HG03175 (cell line): ENCODE measurements around the gene TRPT1.
A peak's percentile ranks its signal among the peaks of the same experiment; 100 is the strongest.

Source experiments
- ATAC-seq: cut with Tn5 transposase; IDR thresholded peaks from one replicate; pipeline ENCODE4 v1.9.1; 2021; ENCODE audit warnings: mild to moderate bottlenecking, moderate library complexity; ENCODE audit not compliant: unreplicated experiment

Gene TRPT1

DNA sequence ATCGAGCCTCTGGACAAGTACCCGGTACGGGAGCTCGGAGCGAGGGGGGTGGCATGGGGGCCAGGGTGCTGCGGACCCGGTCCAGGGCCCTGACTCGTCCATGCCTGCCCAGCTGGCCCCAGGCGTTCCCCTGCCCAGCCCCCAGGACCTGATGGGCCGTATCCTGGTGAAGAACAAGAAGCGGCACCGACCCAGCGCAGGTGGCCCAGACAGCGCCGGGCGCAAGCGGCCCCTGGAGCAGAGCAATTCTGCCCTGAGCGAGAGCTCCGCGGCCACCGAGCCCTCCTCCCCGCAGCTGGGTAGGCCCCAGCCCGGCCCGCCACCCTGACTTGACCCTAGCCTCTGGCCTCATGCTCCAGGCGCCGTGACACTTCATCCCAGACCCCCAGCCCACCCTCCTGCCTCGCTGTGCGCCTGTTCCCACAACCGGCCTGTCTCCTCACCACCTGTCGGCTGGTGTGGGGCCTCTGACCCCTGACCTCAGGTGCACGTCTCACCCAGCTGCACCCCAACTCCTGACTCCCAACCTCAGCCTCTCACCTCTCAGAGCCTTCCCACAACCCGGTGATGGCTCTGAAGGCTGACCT lies 33.1 kb upstream of the TRPT1 start:
- ATAC-seq = no peak

DNA sequence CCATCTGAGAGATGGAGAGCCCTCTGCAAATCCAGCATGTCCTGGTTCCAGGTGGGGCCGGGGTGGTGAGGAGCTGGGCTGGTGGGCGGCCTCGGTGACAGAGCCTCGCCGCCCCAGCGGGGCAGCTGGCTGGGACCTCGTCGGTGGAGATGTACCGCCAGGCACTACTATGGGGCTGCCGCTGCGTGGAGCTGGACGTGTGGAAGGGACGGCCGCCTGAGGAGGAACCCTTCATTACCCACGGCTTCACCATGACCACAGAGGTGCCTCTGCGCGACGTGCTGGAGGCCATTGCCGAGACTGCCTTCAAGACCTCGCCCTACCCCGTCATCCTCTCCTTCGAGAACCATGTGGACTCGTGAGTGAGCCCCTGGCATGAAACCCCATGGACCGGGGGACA lies 32.4 kb upstream of the TRPT1 start:
- ATAC-seq = no peak

DNA sequence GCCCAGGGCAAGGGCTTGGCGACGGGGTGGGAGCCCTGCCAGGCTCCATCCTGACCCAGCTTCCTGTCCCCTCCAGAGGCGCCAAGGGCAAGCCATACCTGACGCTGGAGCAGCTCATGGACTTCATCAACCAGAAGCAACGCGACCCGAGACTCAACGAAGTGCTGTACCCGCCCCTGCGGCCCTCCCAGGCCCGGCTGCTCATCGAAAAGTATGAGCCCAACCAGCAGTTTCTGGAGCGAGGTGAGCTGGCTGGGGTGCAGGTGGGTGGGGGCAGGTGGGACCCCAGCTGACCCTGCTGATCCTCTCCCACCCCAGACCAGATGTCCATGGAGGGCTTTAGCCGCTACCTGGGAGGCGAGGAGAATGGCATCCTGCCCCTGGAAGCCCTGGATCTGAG lies 30.3 kb upstream of the TRPT1 start:
- ATAC-seq = no peak

DNA sequence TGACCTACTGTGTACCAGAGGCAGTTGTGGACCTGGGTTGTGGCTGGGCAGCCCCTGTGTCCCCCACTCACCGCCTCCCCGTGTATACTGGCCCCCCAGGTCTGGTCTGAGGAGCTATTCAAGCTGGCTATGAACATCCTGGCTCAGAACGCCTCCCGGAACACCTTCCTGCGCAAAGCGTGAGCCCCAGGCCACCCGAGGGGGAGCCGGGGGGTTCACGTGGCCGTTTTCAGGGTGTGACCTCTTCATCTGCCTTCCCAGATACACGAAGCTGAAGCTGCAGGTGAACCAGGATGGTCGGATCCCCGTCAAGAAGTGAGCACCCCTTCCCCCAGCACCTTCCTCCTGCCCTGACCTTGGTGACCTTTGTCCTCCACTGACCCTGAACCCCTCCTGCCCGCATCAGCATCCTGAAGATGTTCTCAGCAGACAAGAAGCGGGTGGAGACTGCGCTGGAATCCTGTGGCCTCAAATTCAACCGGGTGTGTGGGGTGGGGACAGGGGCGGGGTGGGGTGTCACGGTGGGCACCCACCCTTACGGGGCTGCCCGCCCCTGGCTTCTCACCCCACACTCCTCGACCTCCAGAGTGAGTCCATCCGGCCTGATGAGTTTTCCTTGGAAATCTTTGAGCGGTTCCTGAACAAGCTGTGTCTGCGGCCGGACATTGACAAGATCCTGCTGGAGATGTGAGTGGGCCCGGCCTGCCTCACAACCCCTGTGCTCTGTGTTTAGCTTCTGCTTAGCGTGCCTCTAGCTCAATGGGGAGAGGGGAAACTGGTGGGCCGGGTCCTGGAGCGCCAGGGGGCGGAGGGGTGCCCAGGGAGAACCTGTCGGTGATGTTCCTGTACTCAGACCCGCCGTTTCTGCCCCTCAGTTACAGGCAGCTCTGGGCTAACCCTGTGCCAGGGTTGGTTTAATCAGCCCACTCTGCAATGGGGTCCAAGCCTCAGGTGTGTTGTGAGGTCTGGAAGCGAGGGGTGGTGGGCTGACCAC lies 29.4 kb upstream of the TRPT1 start:
- ATAC-seq = no peak

DNA sequence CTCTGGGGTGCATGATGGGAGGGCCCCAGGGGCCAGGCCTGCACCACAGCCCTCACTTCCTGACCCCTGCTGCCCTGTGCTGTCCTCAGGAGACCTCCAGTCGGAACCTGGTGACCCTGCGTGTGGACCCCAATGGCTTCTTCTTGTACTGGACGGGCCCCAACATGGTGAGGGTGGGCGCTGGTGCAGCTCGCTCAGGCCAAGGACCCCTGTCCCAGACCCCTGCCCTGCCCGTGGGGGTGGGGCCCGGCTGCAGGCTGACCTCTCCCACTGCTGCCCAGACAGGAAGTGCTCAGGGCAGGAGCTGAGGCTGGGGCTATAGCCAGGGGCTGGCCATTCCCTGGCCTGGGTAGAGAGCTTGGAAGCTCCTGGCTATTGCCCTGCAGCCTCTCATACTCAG lies 28.3 kb upstream of the TRPT1 start:
- no peak for ATAC-seq

DNA sequence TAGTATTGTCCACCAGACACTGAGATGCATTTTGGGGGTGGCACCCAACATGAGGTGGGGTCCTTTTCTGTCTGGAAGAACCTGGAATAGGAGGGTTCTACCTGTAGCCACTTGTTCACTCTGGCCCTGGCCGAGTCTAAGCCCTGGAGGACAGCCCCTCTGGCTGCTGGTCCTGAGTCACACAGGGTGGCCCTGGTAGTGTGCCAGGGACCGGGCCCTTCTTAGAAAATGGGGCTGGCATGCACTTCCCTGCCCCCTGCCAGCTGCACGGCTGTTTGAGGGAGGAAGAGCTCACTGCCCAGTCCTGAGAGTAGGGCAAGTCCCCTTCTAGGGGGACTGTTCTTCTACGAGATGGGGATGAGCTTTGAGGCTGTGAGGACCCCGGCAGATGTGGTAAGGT lies 27.5 kb upstream of the TRPT1 start:
- no peak for ATAC-seq

DNA sequence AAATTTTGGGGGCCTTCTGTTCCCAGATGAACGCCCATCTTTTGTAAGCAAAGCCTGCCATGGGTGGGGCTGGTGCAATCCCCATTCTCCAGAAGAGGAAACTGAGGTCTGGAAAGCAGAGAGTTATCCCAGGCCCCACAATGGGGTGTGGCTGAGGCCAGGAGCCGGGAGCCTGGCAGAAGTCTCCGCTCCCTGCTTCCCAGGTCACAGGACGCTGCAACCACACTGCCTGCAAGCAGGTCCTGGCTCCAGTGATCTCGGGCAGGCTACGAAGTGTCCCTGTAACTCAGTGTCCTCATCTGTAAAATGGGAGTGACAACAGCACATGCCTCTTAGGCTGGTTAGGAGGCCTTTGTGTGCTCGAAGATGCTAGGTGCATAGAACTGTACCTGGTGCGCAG lies 27.1 kb upstream of the TRPT1 start:
- ATAC-seq = no peak

DNA sequence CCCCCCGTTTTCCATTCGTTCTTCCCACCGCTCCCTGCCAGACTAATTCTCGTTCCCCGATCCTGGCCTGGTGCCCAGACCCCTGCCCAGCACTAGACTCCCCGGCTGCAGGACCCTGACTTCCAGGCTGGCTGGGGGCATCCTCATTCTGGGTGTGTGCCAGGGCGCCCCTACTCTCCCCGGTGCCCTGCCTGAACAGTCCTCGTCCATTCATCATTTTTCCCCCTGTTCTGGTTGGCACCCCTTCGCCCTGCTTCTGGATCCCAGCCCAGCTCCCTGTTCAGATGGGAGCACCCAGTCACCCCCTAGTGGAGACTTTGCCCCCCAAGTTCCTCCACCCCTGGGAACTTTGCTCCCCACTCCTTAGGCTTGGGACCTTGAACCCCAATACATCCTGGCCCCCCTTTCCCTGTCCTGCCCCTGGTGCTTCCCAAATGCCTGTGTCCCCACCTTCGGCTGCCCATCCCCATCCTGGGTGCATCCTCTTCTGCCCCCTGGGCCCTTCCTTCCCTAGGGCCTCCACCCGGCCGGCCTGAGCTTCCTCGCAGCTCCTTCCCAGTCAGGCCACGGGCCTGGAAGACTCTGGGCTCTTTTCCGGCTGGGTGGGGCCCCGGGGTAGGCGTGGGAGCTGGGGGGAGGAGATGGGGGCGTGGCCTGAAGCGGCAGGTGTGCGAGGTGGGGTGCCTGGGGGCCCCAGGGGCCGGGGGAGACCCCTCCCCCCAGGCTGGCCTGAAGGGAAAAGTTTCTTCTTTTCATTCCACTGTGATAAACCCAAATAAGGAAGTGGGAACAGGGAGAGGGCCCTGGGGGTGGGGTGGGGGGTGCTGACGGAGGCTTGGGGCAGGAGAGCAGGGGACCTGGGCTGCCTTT lies 26.3 kb upstream of the TRPT1 start:
- no peak for ATAC-seq

DNA sequence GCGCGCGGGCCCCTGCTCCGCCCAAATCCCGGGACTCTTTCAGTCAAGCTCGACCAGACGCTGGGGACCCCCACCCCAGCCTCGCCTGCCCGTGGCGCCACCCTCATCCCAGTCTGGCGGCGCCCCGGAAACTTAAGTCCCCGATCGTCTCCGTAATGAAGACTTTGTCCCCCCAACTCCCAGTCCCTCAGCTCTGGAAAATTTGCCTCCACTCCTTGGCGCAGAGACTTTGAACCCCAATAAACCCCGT lies 25.7 kb upstream of the TRPT1 start:
- ATAC-seq = no peak

DNA sequence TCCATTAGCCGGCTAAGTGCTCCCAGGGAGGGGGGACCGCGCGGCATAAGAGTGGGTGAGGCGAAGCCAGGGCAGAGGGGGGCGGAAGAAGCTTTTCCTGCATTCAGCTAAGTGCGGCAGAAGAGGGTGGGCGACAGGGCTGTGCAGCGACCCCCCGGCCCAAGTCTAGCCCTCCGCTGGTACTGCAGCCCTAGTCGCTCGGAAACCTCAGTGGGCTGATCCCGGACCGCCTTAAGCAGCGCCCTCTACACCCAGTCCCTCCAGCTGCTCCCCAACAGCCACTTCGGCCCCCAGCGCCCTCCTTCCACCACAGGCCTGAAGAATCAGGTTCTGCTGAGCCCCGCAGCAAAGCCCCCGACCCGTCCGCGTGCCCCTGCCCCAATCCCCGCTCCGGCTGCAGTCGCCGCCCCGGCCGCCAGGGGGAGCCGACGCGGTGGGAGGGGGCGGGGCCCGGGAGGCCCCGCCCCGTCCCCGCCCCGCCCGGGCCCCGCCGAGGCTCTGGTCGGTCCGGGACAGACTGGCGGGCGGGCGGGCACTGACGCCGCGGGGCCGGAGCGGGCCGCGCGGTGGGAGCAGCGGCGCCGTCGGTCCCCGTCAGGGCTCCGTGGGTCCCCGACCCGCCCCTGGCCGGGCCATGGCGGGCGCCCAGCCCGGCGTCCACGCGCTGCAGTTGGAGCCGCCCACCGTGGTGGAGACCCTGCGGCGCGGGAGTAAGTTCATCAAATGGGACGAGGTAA lies 25.2 kb upstream of the TRPT1 start, which contains the start of gene PLCB3:
Gene PLCB3, plus strand, starts transcription at position 515 of the 737 bp plus-strand sequence. Its CDS starts 120 bp downstream, at position 635.
- peak; percentile 38 for ATAC-seq

DNA sequence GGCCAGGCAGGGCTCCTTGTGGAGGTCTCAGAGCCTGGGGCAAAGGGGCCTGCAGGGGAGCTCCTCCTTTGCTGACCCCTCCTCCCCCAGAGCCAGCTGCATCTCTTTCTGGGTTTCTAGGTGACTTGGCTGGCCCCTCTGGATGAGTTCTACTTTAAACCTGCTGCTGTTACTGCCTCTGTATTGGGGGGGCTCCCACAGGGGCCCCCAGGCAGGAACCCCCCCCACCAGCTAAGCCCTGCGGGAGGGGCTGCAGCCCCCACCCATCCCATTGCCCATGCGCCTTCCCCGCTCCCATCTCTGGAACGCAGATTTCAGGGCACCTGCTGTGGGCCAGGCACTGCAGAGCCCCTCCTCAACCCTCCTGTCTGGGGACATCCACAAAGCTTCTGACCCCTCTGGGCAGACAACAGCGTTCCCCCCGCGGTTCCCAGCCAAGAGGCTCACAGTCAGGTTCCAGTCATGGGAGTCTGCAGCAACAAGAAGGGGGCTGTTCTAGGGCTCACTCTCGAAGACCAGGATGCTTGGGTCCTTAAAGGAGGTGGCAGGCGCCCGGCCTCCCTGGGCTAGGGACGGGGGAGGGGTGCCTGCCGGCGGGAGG lies 24.5 kb upstream of the TRPT1 start:
- no peak for ATAC-seq

DNA sequence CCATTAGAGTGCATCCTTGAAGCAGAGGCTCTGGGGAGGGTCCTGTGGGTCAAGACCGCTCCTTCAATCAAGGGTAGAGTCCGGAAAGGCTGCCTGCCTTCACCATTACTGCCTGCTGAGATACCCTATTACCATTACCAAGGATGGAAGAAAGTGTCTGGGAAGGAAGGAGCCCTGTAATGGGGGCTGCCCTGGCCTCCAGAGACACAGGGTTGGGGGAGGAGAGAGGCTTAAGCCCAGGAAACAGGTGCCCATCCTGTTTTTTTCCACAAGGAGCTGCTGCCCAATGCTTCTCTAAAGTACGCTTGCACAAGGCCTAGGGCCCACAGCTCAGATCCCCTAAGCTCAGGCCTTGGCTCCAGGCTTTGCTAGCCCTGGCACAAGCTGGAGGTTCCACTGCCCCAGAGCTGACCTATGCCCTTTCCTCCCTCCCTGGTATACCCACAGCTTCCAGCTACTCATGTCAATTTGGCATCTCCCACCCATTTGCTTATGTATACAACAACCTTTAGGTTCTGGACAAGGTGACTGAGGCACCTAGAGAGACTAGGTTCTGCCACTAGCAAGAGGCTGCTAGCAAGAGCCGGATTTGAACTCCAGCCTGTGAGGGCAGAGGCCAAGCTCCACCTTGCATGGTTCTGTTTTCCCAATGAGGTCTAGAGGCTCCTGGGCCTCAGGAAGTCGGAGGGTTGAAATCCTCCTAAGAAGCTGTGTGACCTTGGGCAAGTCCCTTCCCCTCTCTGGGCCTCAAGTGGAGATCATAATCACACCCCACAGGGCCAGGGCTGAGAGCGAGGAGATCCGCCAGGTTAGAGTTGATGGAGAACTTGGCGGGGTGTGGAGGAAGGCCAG lies 23.8 kb upstream of the TRPT1 start:
- ATAC-seq = no peak

DNA sequence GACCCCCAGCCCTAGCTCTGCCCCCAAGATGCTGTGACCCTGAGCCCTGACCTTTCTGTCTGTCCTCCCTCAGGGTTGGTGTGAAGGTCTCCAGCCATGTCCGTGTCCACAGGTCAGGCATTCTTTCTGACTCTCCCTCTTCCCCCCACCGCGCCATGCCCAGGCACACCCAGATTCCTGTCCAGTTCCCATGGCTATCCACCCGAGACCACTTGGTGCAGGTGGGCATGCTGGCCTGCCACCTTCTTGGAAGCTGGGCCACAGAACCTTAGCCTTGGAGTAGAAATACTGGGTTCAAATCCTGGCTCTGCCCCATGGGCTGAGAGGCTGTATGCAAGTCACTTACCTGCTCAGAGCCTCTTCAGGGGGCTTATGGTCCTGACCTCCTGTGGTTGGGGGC lies 23.1 kb upstream of the TRPT1 start:
- no peak for ATAC-seq

DNA sequence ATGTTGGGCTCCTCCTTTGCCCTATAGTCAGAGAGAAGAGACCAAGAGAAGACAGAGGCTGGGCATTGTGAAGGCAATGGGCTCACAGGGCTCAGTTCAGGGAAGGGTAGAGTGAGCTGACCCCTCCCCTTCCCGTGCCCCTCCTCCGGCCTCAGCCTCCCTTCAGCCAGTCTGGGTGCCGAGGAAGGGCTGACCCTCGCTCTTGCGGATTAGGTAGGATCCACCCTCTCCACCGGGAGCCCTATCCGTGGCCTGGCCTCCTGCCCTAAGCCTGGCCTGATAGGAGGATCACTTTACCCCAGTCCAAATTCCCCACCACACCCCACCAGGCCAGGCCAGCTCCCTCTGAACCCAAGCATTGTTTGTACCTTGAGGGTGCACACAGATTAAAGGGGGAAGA lies 22.6 kb upstream of the TRPT1 start:
- ATAC-seq = no peak

DNA sequence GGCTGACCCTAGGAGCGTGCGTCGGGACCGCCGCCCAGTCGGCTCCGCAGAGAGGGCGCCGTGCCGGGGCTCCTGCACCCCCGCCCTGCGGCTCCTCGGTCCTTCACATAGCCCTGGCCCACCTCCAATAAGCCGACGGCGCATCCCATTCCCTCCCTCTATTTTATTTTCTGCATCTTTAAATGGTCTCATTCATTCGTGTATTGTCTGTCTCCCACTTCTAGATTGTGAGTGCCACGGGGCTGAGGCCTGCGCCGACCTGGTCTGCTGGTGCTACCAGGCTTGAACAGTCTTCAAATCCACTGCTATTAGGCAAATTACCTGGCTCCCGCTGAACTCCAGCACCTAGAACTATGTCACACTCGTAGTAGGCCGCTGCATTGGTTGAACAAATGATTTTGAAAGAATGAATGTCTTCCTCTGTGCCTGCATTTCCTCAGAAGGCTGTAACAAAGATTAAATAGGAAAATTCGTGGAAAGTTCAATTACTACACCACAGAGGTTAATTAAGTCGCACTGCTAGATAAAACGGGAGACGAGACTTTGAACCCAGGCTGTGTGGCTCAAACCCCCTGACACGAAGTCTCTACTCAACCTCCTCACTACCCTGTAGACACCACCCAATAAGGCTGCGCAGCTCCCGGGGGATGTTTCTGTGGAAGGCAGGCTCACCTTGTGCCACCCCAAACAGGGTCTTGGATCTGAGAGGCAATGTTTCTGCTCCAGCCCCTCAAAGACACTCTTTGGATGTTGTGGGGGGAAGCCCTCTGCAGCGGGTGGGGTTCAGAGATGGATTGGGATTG lies 21.9 kb upstream of the TRPT1 start:
- ATAC-seq = no peak

DNA sequence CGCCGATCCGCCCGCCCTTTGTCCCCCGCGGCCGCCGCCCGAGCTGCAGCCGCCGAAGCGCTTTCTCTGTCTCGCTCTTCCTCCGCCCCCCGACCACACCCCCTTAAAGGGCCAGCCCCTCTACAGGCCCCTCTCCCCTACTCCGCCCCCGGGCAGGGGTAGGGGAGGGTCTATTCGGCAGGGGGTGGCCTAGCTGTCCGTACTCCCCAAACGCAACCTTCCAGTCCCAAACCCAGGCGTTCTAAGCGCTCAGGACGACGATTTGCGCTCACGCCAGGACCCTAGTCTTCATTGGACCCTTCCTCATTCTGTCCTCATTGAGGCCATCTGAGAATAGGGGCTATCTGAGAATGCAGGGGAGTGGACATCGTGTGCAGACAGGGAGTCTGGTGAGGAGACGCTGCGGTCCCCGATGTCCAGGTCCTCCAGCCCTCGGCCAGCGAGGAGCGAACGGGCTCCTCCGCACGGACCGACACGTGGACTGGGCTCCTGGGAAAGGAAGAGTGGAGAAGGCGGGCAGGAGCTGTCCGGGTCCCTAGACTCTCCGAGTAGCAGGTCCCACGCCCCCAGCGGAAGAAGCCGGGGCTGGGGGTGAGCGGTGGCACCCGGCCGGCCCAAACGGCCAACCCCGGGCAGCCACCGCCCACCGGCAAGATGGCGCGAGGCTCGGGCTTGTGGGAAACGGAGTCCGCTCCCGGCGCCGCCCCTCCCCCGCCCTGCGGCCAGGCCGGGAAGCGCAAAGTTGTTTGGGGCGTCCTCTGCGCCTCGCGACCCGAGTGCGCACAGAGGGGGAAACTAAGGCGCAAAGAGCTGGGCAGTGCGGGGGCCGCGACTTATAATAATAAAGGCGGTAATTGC lies 21.1 kb upstream of the TRPT1 start, which contains the start of gene PPP1R14B:
Gene PPP1R14B, minus strand, starts transcription at position 73 of the 858 bp plus-strand sequence. CDS start 270 bp downstream, outside the sequence.
- peak; percentile 35 for ATAC-seq

DNA sequence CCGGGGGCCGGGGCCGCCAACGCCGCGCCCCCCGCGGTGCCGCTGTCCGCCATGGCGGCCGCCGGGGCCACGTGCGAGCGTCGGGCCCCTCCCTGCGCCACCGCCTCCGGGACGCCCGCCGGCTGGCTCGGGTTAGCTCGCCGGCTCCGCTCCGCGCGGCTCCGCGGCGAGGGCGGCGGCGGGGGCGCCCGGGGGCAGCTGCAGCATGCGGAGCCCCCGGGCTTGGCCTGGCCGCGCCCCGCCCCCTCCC lies 20.6 kb upstream of the TRPT1 start:
- ATAC-seq = peak; percentile 9
